Rectal smooth muscle tissue (tissue), 1 donor: ENCODE results near the gene PFKFB1.

Source experiments
- H3K27ac ChIP-seq: one replicate; pipeline ENCODE4 v1.7.0; 2013; ENCODE audit warnings: low read depth, low read length, inconsistent platforms
- H3K27me3 ChIP-seq: one replicate; pipeline ENCODE4 v1.7.0; 2013; ENCODE audit warnings: low read length; ENCODE audit not compliant: control insufficient read depth, insufficient read depth
- H3K36me3 ChIP-seq: one replicate; pipeline ENCODE4 v1.7.0; 2013; ENCODE audit warnings: low read length; ENCODE audit not compliant: control insufficient read depth, insufficient read depth
- H3K4me1 ChIP-seq: one replicate; pipeline ENCODE4 v1.7.0; 2013; ENCODE audit warnings: low read length; ENCODE audit not compliant: control insufficient read depth, insufficient read depth
- H3K4me3 ChIP-seq: one replicate; pipeline ENCODE4 v1.7.0; 2013; ENCODE audit warnings: low read length
- H3K9ac ChIP-seq: one replicate; pipeline ENCODE4 v1.7.0; 2013; ENCODE audit warnings: low read length

The PFKFB1 gene

DNA sequence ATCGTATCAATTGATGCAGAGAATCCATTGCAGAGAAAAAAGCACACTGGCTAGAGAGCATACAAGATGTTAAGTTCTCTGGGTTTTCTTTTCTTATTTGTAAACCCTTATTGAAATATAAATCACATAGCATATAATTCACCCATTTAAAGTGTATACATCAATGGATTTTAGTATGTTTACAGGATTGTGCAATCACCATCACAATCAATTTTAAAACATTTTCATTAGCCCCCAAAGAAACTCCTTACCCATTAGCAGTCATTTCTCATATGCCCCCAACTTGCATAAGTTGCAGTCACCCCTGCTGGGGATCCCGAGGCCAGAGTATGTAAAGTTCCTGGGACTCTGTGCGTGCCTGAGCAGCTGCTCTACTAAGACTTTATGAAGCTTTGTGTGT lies 108.2 kb downstream of the PFKFB1 start:
- Histone ChIP-seq H3K36me3 (no peaks in the 10 kb centered on the region), H3K9ac (no peak overlapping the region), H3K4me3 (no peak overlapping the region), H3K27ac (no peak overlapping the region), H3K27me3 (peaks cover 2% of the 10 kb centered on the region), H3K4me1 (no peaks in the 10 kb centered on the region)
